ENCODE measurements around the gene HSP90B1. TPM values are rescaled to one million over a fixed set of nuclear protein-coding genes. Genes with fewer than 3 reads are reported as not detected.
A peak's percentile ranks its signal among the peaks of the same experiment; 100 is the strongest.

The HSP90B1 gene
- total RNA-seq, 1 experiment from 2014 or later = 534 TPM

GRCh38 chr12:103929784-103930033 is 501 bp upstream of the HSP90B1 start:
- H3K9me3 ChIP-seq (ENCODE audit: insufficient read depth, low read depth) = no peaks in the 10 kb centered on the region
- H3K36me3 ChIP-seq (ENCODE audit: low read depth) = peaks cover 38% of the 10 kb centered on the region
- no peak for DNase-seq
- no peaks in the 10 kb centered on the region for H3K27me3 ChIP-seq (ENCODE audit: insufficient read depth, low read depth)
- H3F3A ChIP-seq (ENCODE audit: insufficient read depth, low read depth) = peaks cover 23% of the 10 kb centered on the region; the same call in 1 of the 2 replicates
- no peaks in the 10 kb centered on the region for H3K9me2 ChIP-seq (ENCODE audit: insufficient read depth)
- POLR2A ChIA-PET (ENCODE audit: unreplicated experiment) = interaction anchor here (0.5 to 0.9 kb wide), 8 partner anchors 20 to 1514 kb away, joined by 3 to 4 read pairs (median 4); partner anchors contain the start of gene NT5DC3
- H3K4me1 ChIP-seq (replicated peaks; ENCODE audit: insufficient read depth) = peaks cover 30% of the 10 kb centered on the region
- no TSS peak for BruUV-seq (replicated peaks)
- H3K79me2 ChIP-seq (ENCODE audit: low read depth) = peaks cover 44% of the 10 kb centered on the region
- intact Hi-C loops (cut with micrococcal nuclease; ENCODE audit: unreplicated experiment) = loop anchor here (1.0 to 5.0 kb wide), 5 partner anchors 27 to 157 kb away; partner anchors contain the start of genes NT5DC3 and TDG
- CTCF ChIA-PET = no interaction called here
- peaks cover 33% of the 10 kb centered on the region for H4K20me1 ChIP-seq (ENCODE audit: insufficient read depth)
- TF ChIP-seq EZH2 (IDR thresholded peaks at IDR 0.05; ENCODE audit: low read depth) = no peak
- no peak for TF ChIP-seq CTCF (conservative IDR thresholded peaks at IDR 0.05)
- peak overlapping the region; percentile 87 for H3K4me2 ChIP-seq
- peak overlapping the region; percentile 91 for H2AFZ ChIP-seq
- H3K4me3 ChIP-seq = peak overlapping the region; percentile 82
- H3K27ac ChIP-seq = peak overlapping the region; percentile 82

- BruUV-seq (replicated peaks) = no TSS peak
- Histone ChIP-seq H3K27me3 (ENCODE audit: insufficient read depth, low read depth) (no peaks in the 10 kb centered on the region), H3K9me2 (ENCODE audit: insufficient read depth) (no peaks in the 10 kb centered on the region), H3K4me3 (peak overlapping the region; percentile 98), H3K79me2 (ENCODE audit: low read depth) (peaks cover 58% of the 10 kb centered on the region), H3K9me3 (ENCODE audit: insufficient read depth, low read depth) (no peaks in the 10 kb centered on the region), H3F3A (ENCODE audit: insufficient read depth, low read depth) (peaks cover 31% of the 10 kb centered on the region; the same call in 1 of the 2 replicates), H3K4me1 (replicated peaks; ENCODE audit: insufficient read depth) (peaks cover 30% of the 10 kb centered on the region), H2AFZ (0 out of 2 replicates have a peak overlapping the region, but pooled peaks have one; percentile 40), H3K36me3 (ENCODE audit: low read depth) (peaks cover 51% of the 10 kb centered on the region), H3K27ac (peak overlapping the region; percentile 88), H4K20me1 (ENCODE audit: insufficient read depth) (peaks cover 44% of the 10 kb centered on the region), H3K4me2 (peak overlapping the region; percentile 97)
- intact Hi-C loops (cut with micrococcal nuclease; ENCODE audit: unreplicated experiment) = loop anchor here (1.0 to 5.0 kb wide), 3 partner anchors 25 to 159 kb away; partner anchors contain the start of gene TDG
- no peak for TF ChIP-seq EZH2 (IDR thresholded peaks at IDR 0.05; ENCODE audit: low read depth)
- TF ChIP-seq CTCF (conservative IDR thresholded peaks at IDR 0.05) = no peak
- no peak for DNase-seq
- POLR2A ChIA-PET (ENCODE audit: unreplicated experiment) = interaction anchor here (0.5 kb wide), 1 partner anchor 51 kb away, joined by 3 read pairs; no protein-coding TSS in a partner anchor
- CTCF ChIA-PET = no interaction called here
Measured at GRCh38 chr12:103930787-103931735, 851 bp downstream of the HSP90B1 start.

- H3K4me3 ChIP-seq = peak overlapping the region; percentile 98; the same call in 1 of the 2 replicates
- no peak for TF ChIP-seq EZH2 (IDR thresholded peaks at IDR 0.05; ENCODE audit: low read depth)
- no peak for TF ChIP-seq CTCF (conservative IDR thresholded peaks at IDR 0.05)
- no peak overlapping the region for H2AFZ ChIP-seq
- peaks cover 71% of the 10 kb centered on the region for H3K36me3 ChIP-seq (ENCODE audit: low read depth)
- no peaks in the 10 kb centered on the region for H3K9me2 ChIP-seq (ENCODE audit: insufficient read depth)
- H3K9me3 ChIP-seq (ENCODE audit: insufficient read depth, low read depth) = no peaks in the 10 kb centered on the region
- H3K4me1 ChIP-seq (replicated peaks; ENCODE audit: insufficient read depth) = peaks cover 22% of the 10 kb centered on the region
- peaks cover 72% of the 10 kb centered on the region for H3K79me2 ChIP-seq (ENCODE audit: low read depth)
- H3K27me3 ChIP-seq (ENCODE audit: insufficient read depth, low read depth) = no peaks in the 10 kb centered on the region
- H3F3A ChIP-seq (ENCODE audit: insufficient read depth, low read depth) = peaks cover 44% of the 10 kb centered on the region
- no peak overlapping the region for H3K27ac ChIP-seq
- POLR2A ChIA-PET (ENCODE audit: unreplicated experiment) = no interaction called here
- DNase-seq = no peak
- H4K20me1 ChIP-seq (ENCODE audit: insufficient read depth) = peaks cover 65% of the 10 kb centered on the region
- BruUV-seq (replicated peaks) = no TSS peak
- peak overlapping the region; percentile 97 for H3K4me2 ChIP-seq
- CTCF ChIA-PET = no interaction called here
- intact Hi-C loops (cut with micrococcal nuclease; ENCODE audit: unreplicated experiment) = loop anchor here (5.0 kb wide), 1 partner anchor 161 kb away; no protein-coding TSS in a partner anchor
Measured at GRCh38 chr12:103933237-103933636, 3.0 kb downstream of the HSP90B1 start.
